ACC112 (cell line): Measurements from ENCODE around the gene KRT85.
"Not testable (repeated sequence)": the region's sequence is repeated elsewhere in the genome, so short reads cannot be mapped to it uniquely, and the experiment has no call there.

Experiments
- H2AFZ ChIP-seq: fragments of 200-600 bp; sonication (generic); one replicate; pipeline ENCODE4 v1.6.0; 2017; ENCODE audit warnings: antibody characterized with exemption, low read length; ENCODE audit not compliant: unreplicated experiment
- H3K27ac ChIP-seq: fragments of 200-600 bp; sonication (generic); 2 replicates; pipeline ENCODE4 v1.5.1; 2014; ENCODE audit warnings: low read depth, mild to moderate bottlenecking, antibody characterized with exemption, low read length, moderate library complexity
- H3K27me3 ChIP-seq: fragments of 200-600 bp; sonication (generic); 2 replicates; pipeline ENCODE4 v1.6.1; 2014; ENCODE audit warnings: mild to moderate bottlenecking, antibody characterized with exemption, low read length, moderate library complexity, mixed read lengths; ENCODE audit not compliant: insufficient read depth
- H3K36me3 ChIP-seq: fragments of 200-600 bp; sonication (generic); 2 replicates; pipeline ENCODE4 v1.6.1; 2016; ENCODE audit warnings: mild to moderate bottlenecking, antibody characterized with exemption, low read length, moderate library complexity, mixed read lengths; ENCODE audit not compliant: insufficient read depth
- H3K4me1 ChIP-seq: fragments of 200-600 bp; sonication (generic); one replicate; pipeline ENCODE4 v1.6.1; 2016; ENCODE audit warnings: low read length, mixed read lengths; ENCODE audit not compliant: insufficient read depth, unreplicated experiment, control insufficient read depth
- H3K4me3 ChIP-seq: fragments of 200-600 bp; sonication (generic); 2 replicates; pipeline ENCODE4 v1.5.1; 2014; ENCODE audit warnings: mild to moderate bottlenecking, low read depth, low read length
- H3K79me2 ChIP-seq: fragments of 200-600 bp; sonication (generic); one replicate; pipeline ENCODE4 v1.6.0; 2016; ENCODE audit warnings: low read length; ENCODE audit not compliant: control insufficient read depth, unreplicated experiment, insufficient read depth

Gene KRT85

DNA sequence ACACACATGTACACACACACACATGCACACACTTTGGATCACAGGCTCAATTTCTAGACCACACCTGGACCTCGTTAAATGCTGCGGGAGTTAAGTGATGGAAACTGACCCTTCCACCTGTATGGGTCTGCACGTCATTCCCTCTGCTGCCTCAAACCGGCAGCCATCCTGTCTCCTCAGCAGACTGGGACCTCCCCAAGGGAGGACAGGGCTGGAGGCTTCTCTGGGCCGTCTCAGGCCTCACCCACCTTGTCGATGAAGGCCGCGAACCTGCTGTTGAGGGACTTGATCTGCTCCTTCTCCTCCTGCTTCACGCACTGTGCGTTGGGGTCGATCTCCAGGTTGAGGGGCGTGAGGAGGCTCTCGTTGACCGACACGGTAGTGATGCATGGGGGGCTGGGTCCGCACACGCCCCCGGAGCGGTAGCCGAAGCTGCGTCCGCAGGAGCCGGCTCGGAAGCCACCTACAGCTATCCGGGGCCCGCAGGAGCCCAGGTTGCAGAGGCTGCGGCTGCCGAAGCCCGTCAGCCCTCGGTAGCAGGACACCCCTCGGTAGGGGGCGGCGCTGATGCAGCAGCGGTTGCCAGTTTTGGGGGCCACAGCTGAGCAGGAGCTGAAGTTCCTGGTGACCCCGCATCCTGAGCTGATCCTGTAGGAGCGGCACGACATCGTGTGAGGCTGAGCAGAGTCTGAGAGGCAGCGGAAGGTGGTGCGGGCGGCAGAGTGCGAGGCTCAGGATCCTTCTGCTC lies at the start of gene KRT85:
TSS of gene KRT85 (minus strand) at position 744 of the 748 bp plus-strand sequence. CDS start at position 668, 76 bp downstream.
- H3K27me3 ChIP-seq: peaks cover 11% of the 10 kb centered on the region
- no peaks in the 10 kb centered on the region for H3K79me2 ChIP-seq
- no peaks in the 10 kb centered on the region for H3K4me1 ChIP-seq
- no peaks in the 10 kb centered on the region for H3K36me3 ChIP-seq
- H3K4me3 ChIP-seq: no peak within 1 kb of the TSS
- H3K27ac ChIP-seq: no peak within 1 kb of the TSS
- no peak within 1 kb of the TSS for H2AFZ ChIP-seq

DNA sequence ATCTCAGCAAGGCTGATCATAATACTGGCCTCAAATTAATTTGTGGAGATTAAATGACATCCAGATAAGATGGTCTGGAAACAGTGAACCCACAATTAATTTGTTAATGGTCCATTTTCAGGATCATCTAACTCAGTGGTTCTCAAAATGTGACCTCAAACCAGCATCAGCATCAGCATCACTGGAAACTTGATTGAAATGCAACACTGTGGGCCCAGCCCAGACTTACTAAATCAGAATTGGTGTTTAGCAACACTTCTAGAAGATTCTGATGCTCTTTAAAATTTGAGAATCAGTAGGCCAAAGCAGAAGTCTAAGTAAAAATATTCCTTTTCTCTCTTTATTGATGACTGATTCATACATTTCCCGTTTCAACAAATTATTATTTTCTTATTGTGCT lies 49.5 kb upstream of the KRT85 start:
- Histone ChIP-seq H3K4me1 (peaks cover 20% of the 10 kb centered on the region), H3K27me3 (0 out of 2 replicates have a peak, but pooled peaks cover 4% of the 10 kb centered on the region), H3K36me3 (no peaks in the 10 kb centered on the region), H3K79me2 (no peaks in the 10 kb centered on the region), H3K4me3 (no peak overlapping the region), H3K27ac (peak overlapping the region; percentile 89), H2AFZ (peak overlapping the region; percentile 27)

DNA sequence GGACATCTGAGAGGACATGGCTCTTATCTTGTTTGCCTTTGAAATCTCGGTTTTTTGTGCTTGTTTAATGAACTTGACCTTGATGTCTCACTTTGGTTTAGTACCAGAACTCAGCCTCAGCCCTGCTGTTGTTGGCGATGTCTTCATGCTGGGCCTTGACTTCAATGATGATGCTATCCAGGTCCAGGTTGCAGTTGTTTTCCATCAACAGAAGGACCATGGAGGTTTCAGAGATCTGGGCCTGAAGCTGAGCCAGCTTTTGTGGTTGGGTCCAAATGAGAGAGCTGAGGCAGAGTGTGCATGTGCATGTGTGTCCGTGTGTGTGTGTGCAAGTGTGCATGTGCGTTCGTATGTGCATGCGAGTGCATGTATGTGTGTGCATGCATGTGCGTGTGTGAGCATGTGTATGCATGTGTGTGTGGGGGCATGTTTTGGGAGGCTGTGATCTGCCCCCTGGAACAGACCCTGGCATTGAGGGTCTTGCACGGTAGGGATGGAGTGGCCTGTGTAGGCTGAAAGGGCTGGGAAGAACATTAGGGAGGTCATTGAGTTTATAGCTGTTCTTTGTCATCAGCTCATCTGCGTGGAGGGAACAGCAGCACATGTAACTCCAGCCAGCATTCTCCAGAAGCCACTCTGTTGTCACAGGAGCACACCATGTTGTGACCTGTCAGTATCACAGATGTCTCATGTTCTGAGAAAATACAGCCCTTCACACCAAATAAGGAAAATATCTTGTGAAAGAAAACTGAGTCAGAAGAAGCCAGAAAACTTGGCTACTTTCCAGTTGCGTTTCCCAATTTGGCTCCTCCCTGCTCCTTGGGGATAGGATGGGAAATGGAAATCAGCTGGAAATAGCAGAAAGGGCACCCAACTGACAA lies 48.8 kb upstream of the KRT85 start:
- no peaks in the 10 kb centered on the region for H3K79me2 ChIP-seq
- peak overlapping the region; percentile 27 for H2AFZ ChIP-seq
- peak overlapping the region; percentile 89 for H3K27ac ChIP-seq
- H3K36me3 ChIP-seq: no peaks in the 10 kb centered on the region
- H3K4me1 ChIP-seq: peaks cover 20% of the 10 kb centered on the region
- H3K4me3 ChIP-seq: no peak overlapping the region; the same call in 1 of the 2 replicates
- H3K27me3 ChIP-seq: no peaks in the 10 kb centered on the region

DNA sequence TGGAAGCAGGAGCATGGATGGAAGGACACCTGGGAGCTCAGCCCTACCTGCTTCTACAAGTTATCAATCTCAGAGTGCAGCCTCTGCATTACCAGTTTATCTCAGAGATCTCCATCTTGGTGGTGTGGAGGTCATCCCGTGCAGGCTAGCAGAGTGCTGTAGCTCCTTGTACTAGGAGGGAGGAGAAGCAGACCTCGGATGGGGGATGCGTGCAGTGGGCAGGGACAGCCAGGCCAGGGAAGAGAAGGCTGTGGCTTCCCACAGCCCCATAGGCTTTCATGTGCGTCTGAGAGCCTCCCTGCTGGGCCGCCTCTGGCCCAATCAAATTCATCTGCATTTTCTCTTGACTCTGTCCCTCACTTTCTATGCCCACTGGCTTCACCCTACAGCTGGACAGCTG lies 47.7 kb upstream of the KRT85 start:
- H2AFZ ChIP-seq: no peak overlapping the region
- H3K79me2 ChIP-seq: no peaks in the 10 kb centered on the region
- no peak overlapping the region for H3K27ac ChIP-seq
- no peak overlapping the region for H3K4me3 ChIP-seq
- H3K27me3 ChIP-seq: no peaks in the 10 kb centered on the region
- peaks cover 20% of the 10 kb centered on the region for H3K4me1 ChIP-seq
- H3K36me3 ChIP-seq: no peaks in the 10 kb centered on the region

DNA sequence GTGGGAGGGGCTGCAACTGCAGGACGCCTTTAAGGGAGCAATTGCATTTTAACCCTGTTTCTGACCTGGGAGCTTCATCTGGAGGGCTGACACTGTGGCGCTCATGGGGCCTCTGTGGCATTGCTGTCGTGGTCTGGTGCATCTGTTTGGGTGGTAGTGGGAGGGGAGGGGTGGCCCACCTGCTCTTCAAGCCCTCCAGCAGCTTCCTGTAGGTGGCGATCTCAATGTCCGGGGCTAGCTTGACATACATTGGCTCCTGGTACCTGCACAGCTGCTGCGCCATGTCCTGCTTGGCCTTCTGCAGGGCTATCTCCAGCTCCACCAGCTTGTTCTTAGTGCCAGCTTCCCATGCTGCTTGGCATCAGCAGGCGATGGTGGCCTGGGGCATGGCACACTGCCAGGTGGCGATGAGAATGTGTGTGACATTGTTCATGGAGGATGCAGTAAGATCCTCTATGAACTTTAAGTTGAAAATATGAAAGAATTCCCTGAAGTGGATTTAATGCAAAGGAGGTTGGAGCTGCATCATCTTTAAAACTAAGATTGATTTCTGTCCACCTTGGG lies 46.6 kb upstream of the KRT85 start:
- Histone ChIP-seq H2AFZ (no peak overlapping the region), H3K4me1 (peaks cover 20% of the 10 kb centered on the region), H3K27ac (no peak overlapping the region)

DNA sequence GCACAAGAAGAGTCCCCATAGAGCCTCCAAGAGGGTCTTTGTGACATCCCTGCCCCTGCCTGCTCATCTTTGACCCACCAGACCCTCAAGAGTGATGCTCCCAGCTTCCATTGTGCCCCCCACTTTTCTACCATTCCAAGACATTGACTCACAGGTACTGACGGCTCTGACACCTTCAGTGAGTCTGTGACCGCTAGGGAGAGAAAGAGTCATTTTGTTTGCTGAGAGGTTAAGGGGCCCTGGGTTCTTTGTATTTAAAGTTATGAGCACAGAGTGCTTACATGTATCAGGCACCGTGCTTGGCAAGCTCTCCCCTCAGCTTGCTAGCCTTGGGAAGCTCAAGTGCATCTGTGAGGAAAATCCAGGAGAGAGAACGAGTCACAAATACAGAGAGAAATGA lies 45.9 kb upstream of the KRT85 start:
- peaks cover 20% of the 10 kb centered on the region for H3K4me1 ChIP-seq
- no peak overlapping the region for H3K4me3 ChIP-seq
- H3K79me2 ChIP-seq: no peaks in the 10 kb centered on the region
- H3K36me3 ChIP-seq: no peaks in the 10 kb centered on the region
- H3K27me3 ChIP-seq: no peaks in the 10 kb centered on the region
- H3K27ac ChIP-seq: no peak overlapping the region
- H2AFZ ChIP-seq: no peak overlapping the region

More for the DNA sequence above, 46.6 kb upstream of the KRT85 start:
- H3K27me3 ChIP-seq: no peaks in the 10 kb centered on the region
- no peaks in the 10 kb centered on the region for H3K79me2 ChIP-seq
- no peaks in the 10 kb centered on the region for H3K36me3 ChIP-seq
- no peak overlapping the region for H3K4me3 ChIP-seq

DNA sequence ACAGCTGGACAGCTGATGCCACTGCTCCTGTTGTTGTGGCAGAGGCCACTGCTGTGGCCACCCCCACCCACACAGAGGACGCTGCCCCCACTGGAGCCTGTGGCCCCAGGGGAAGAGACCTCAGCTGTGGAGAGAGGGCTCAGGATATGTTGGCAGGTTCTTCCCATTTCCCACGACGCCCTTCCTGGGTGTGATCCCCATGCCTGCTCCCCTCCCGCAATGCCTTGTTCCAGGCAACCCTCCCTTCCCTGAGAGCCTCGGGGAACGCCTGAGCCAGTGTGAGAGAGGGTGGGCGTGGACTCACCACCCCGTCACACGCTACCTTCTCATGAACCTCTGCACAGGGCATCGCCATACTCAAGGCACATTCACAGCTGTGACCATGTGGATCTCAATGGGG lies 44.5 kb upstream of the KRT85 start:
- no peaks in the 10 kb centered on the region for H3K27me3 ChIP-seq
- H3K27ac ChIP-seq: no peak overlapping the region

DNA sequence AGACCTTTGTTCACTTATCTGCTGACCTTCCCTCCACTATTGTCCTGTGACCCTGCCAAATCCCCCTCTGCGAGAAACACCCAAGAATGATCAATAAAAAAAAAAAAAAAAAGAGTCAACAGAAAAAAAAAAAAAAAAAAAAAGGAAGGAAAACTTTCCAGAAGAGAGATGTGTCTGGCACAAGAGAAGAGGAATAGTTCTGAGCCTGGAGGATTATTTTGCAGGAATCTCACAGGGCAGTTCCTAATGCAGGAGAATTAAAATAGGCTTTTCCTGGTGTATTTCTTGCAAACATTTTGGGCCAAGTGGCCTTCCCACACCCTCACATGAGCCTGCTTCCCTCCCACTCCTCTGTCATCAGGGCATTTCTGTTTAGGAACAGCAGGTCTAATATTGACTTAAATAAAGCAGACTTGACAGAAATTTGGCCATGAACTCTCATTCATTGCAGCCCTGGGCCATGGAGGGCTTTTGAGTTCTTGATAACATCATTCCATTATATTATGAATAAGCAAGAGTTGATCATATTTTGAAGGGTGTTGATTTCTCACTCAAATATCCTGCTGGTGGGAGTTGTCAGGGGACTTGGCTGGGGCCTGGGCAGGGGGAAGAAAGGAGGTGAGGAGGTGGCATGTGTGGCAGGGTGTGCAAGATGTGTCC lies 43.4 kb upstream of the KRT85 start:
- not testable (repeated sequence) for H3K4me3 ChIP-seq, H3K79me2 ChIP-seq, H2AFZ ChIP-seq, H3K27ac ChIP-seq, H3K4me1 ChIP-seq, H3K36me3 ChIP-seq, H3K27me3 ChIP-seq

More for the DNA sequence above, 44.5 kb upstream of the KRT85 start:
- H3K4me1 ChIP-seq: peaks cover 15% of the 10 kb centered on the region
- no peak overlapping the region for H2AFZ ChIP-seq
- no peaks in the 10 kb centered on the region for H3K79me2 ChIP-seq
- H3K36me3 ChIP-seq: no peaks in the 10 kb centered on the region
- H3K4me3 ChIP-seq: no peak overlapping the region

DNA sequence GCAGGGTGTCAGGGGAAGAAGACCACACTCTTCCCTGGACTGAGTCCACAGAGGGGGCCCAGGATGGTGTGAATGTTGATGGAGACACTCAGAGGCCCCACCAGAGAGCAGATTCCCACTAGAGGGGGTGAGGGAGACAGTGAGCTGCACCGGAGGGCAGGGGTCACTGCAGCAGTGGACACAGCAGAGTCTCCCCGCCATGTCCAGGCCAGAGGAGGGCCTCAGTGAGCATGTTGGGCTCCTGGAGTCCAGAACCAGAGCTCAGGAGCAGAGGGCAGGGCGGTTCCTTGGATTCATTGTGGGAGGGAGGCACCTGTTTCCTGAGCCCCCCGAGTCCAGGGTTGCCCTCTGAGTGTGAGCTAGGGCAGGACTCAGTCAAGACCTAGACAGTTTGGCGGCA lies 40.6 kb upstream of the KRT85 start:
- Histone ChIP-seq H3K27ac (no peak overlapping the region), H3K4me3 (no peak overlapping the region), H3K36me3 (no peaks in the 10 kb centered on the region), H3K27me3 (no peaks in the 10 kb centered on the region), H2AFZ (no peak overlapping the region), H3K79me2 (no peaks in the 10 kb centered on the region), H3K4me1 (no peaks in the 10 kb centered on the region)

DNA sequence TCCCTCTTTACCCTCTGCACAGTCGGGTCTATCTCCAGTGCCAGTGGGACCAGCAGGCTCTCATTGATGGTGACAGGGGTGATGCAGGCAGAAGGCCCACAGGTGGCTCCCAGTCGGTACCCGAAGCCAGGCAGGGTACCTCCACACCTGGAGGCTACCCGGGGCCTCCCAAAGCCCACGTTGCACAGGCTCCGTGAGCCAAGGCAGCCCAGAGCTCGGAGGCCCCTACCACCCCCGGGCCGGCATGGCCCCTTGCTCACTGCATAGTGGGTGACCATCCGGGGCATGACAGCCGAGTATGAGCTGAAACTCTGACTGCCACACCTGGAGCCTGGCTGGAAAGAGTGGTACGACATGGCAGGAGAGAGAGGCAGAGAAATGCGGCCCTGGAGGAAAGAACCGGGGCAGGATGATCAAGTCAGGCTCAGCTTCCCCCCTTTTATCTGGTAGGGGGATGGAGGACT lies 38.7 kb upstream of the KRT85 start, which contains the start of gene KRT82:
TSS of gene KRT82 (minus strand) at position 414 of the 464 bp plus-strand sequence. CDS start at position 356, 58 bp downstream.
- Histone ChIP-seq H3K4me3 (no peak within 1 kb of the TSS), H3K27me3 (no peaks in the 10 kb centered on the region), H3K79me2 (no peaks in the 10 kb centered on the region), H3K4me1 (no peaks in the 10 kb centered on the region), H3K36me3 (no peaks in the 10 kb centered on the region), H3K27ac (no peak within 1 kb of the TSS), H2AFZ (no peak within 1 kb of the TSS)
